HG02798 (cell line): ENCODE measurements around the gene FKBP10.

ENCODE experiments used
- ATAC-seq: cut with Tn5 transposase; IDR thresholded peaks from one replicate; pipeline ENCODE4 v1.9.1; 2021; ENCODE audit warnings: mild to moderate bottlenecking; ENCODE audit not compliant: unreplicated experiment, poor library complexity

FKBP10 gene

GRCh38 chr17:41870627-41871026 is 57.8 kb downstream of the FKBP10 start:
- ATAC-seq = no peak

- ATAC-seq = no peak
Observed at GRCh38 chr17:41871789-41872188, 59.0 kb downstream of the FKBP10 start.
